SK-N-SH (cell line): Measurements from ENCODE around the gene SDK1. TPM values are rescaled to one million over a fixed set of nuclear protein-coding genes. Genes with fewer than 3 reads are reported as not detected.

Experiments
- CTCF ChIA-PET: fragments of 300-600, 350-600 bp; formaldehyde crosslinking; extraction: SDS; loops from one replicate; lab custom pipeline; 2021; lab: Yijun Ruan, JAX
- POLR2A ChIA-PET: fragments of 350-600 bp; sonication (Branson Sonifier 250); formaldehyde crosslinking; extraction: SDS; loops from one replicate; lab custom pipeline; 2020; ENCODE audit warnings: antibody characterized with exemption, inconsistent platforms; lab: Yijun Ruan, JAX
- DNase-seq: peaks from one replicate; pipeline ENCODE4 v3.0.0; 2012
- H2AFZ ChIP-seq: fragments of 200-600 bp; sonication (generic); 2 replicates; pipeline ENCODE4 v1.8.1; 2016; ENCODE audit warnings: antibody characterized with exemption, mild to moderate bottlenecking, low read depth
- H3F3A ChIP-seq: fragments of 200-600 bp; sonication (generic); replicated peaks from 2 replicates; pipeline ENCODE3; 2016; ENCODE audit warnings: antibody characterized with exemption, mild to moderate bottlenecking; ENCODE audit not compliant: insufficient read depth
- H3K27ac ChIP-seq, 2 experiments: fragments of 200-500 bp in 1 of 2; fragments of 200-600 bp in 1 of 2; sonication (Bioruptor generic) in 1 of 2; sonication (generic), shearing (Covaris generic) in 1 of 2; 2 replicates each; pipeline versions ENCODE4 v1.5.1 to v1.6.1; 2014 to 2016; ENCODE audit warnings: low read depth in 2 of 2, inconsistent platforms in 1 of 2, low read length in 1 of 2, mild to moderate bottlenecking in 1 of 2, mixed read lengths in 1 of 2
- H3K27me3 ChIP-seq: fragments of 200-600 bp; sonication (generic), shearing (Covaris generic); 2 replicates; pipeline ENCODE4 v1.6.1; 2016; ENCODE audit warnings: mixed run types; ENCODE audit not compliant: insufficient read depth
- H3K36me3 ChIP-seq, 2 experiments: fragments of 200-500 bp in 1 of 2; fragments of 200-600 bp in 1 of 2; sonication (Bioruptor generic) in 1 of 2; sonication (generic) in 1 of 2; replicated peaks in 1 of 2; 2 replicates each; pipeline versions ENCODE3 to v1.5.1; 2014 to 2016; ENCODE audit warnings: low read length in 1 of 2, mild to moderate bottlenecking in 1 of 2; ENCODE audit not compliant: insufficient read depth in 2 of 2, control insufficient read depth in 1 of 2
- H3K4me1 ChIP-seq, 2 experiments: fragments of 200-500 bp in 1 of 2; fragments of 200-600 bp in 1 of 2; sonication (Bioruptor generic) in 1 of 2; sonication (generic), shearing (Covaris generic) in 1 of 2; 2 replicates each; pipeline versions ENCODE4 v1.5.1 to v1.6.1; 2014 to 2016; ENCODE audit warnings: low read depth in 1 of 2, low read length in 1 of 2, mixed run types in 1 of 2; ENCODE audit not compliant: insufficient read depth in 2 of 2, control insufficient read depth in 1 of 2
- H3K4me2 ChIP-seq: fragments of 200-600 bp; sonication (generic), shearing (Covaris generic); 2 replicates; pipeline ENCODE4 v1.6.1; 2017; ENCODE audit warnings: mixed run types
- H3K4me3 ChIP-seq, 2 experiments: fragments of 200-500 bp in 1 of 2; fragments of 200-600 bp in 1 of 2; sonication (Bioruptor generic) in 1 of 2; sonication (generic), shearing (Covaris generic) in 1 of 2; 2 replicates each; pipeline versions ENCODE4 v1.5.1 to v1.8.1; 2014 to 2016; ENCODE audit warnings: low read depth in 2 of 2, inconsistent platforms in 1 of 2, low read length in 1 of 2, mild to moderate bottlenecking in 1 of 2, mixed read lengths in 1 of 2, moderate library complexity in 1 of 2
- H3K79me2 ChIP-seq: fragments of 200-600 bp; sonication (generic); 2 replicates; pipeline ENCODE4 v1.8.1; 2017; ENCODE audit warnings: mild to moderate bottlenecking; ENCODE audit not compliant: insufficient read depth
- H3K9ac ChIP-seq: fragments of 200-600 bp; sonication (generic); 2 replicates; pipeline ENCODE4 v1.6.1; 2017; ENCODE audit warnings: mixed run types
- H3K9me2 ChIP-seq: fragments of 200-600 bp; sonication (generic); 2 replicates; pipeline ENCODE4 v1.6.1; 2017; ENCODE audit warnings: mixed run types
- H3K9me3 ChIP-seq: fragments of 200-600 bp; sonication (generic); 2 replicates; pipeline ENCODE4 v1.6.1; 2017; ENCODE audit warnings: mixed run types, mild to moderate bottlenecking, moderate library complexity
- H4K20me1 ChIP-seq: fragments of 200-600 bp; sonication (generic); 2 replicates; pipeline ENCODE4 v1.6.1; 2017; ENCODE audit warnings: mild to moderate bottlenecking, mixed run types; ENCODE audit not compliant: insufficient read depth
- CHD2 ChIP-seq: fragments of 150-350 bp; IDR thresholded peaks from 2 replicates; pipeline ENCODE4 v1.6.1; 2018; ENCODE audit warnings: low read length; ENCODE audit not compliant: partially characterized antibody
- FOXM1 ChIP-seq: IDR thresholded peaks from 2 replicates; pipeline ENCODE4 v1.4.0; 2012; ENCODE audit warnings: low read depth, mild to moderate bottlenecking
- IRF3 ChIP-seq: fragments of 150-350 bp; IDR thresholded peaks from 2 replicates; pipeline ENCODE4 v1.6.1; 2016; ENCODE audit warnings: mild to moderate bottlenecking, low read depth, low read length
- MEF2A ChIP-seq: IDR thresholded peaks from 2 replicates; pipeline ENCODE4 v1.4.0; 2012; ENCODE audit warnings: low read depth, borderline replicate concordance
- MXI1 ChIP-seq: IDR thresholded peaks from 2 replicates; pipeline ENCODE4 v1.6.1; 2012; ENCODE audit warnings: mild to moderate bottlenecking, low read depth, low read length, improper control_type of control experiment
- NFIC ChIP-seq: IDR thresholded peaks from 2 replicates; pipeline ENCODE4 v1.4.0; 2012; ENCODE audit warnings: borderline replicate concordance
- RCOR1 ChIP-seq: fragments of 150-350 bp; IDR thresholded peaks from 2 replicates; pipeline ENCODE4 v1.6.1; 2017; ENCODE audit warnings: antibody characterized with exemption, low read length
- REST ChIP-seq: IDR thresholded peaks from 2 replicates; pipeline ENCODE4 v1.6.1; 2012; ENCODE audit warnings: mild to moderate bottlenecking, low read depth, low read length, moderate library complexity
- RFX5 ChIP-seq: IDR thresholded peaks from 2 replicates; pipeline ENCODE4 v1.6.1; 2012; ENCODE audit warnings: mild to moderate bottlenecking, improper control_type of control experiment, low read length
- RXRA ChIP-seq: IDR thresholded peaks from 2 replicates; pipeline ENCODE4 v1.4.0; 2012; ENCODE audit warnings: low read depth, mild to moderate bottlenecking, borderline replicate concordance
- SIN3A ChIP-seq: IDR thresholded peaks from 2 replicates; pipeline ENCODE4 v1.6.1; 2012; ENCODE audit warnings: low read depth, mild to moderate bottlenecking, low read length, moderate library complexity, borderline replicate concordance
- TAF1 ChIP-seq: IDR thresholded peaks from 2 replicates; pipeline ENCODE4 v1.6.1; 2012; ENCODE audit warnings: low read depth, mild to moderate bottlenecking, low read length, moderate library complexity, borderline replicate concordance
- TCF12 ChIP-seq: IDR thresholded peaks from 2 replicates; pipeline ENCODE4 v1.4.0; 2012
- USF1 ChIP-seq: IDR thresholded peaks from 2 replicates; pipeline ENCODE4 v1.4.0; 2012; ENCODE audit warnings: low read depth, borderline replicate concordance
- USF2 ChIP-seq: fragments of 150-350 bp; IDR thresholded peaks from 2 replicates; pipeline ENCODE4 v1.6.1; 2017; ENCODE audit warnings: antibody characterized with exemption, low read length, low read depth, borderline replicate concordance
- YY1 ChIP-seq: IDR thresholded peaks from 2 replicates; pipeline ENCODE4 v1.4.0; 2012; ENCODE audit warnings: low read depth, mild to moderate bottlenecking
- WGBS: methylation state at CpG from one replicate; pipeline ENCODE4 v1.1.6; 2017; ENCODE audit warnings: low lambda C conversion rate; 5-methylcytosine and 5-hydroxymethylcytosine counted together
- polyA plus RNA-seq, 3 experiments: library from polyadenylated mRNA; depleted of rRNA; stranded (reverse); fragments of >200 nt; gene quantifications; 2 replicates each; pipeline ENCODE4 v1.2.3, GENCODE V29; 2012

The SDK1 gene
- polyA plus RNA-seq, 1 of the 3 experiments (the other 2 are of a cell fraction): 1.2 TPM

GRCh38 chr7:3908153-3908552 is 607.1 kb downstream of the SDK1 start:
- Histone ChIP-seq H3K4me1 (peaks cover 0 to 12% of the 10 kb centered on the region in 2 experiments; a peak in 1 of 4 replicates), H4K20me1 (no peaks in the 10 kb centered on the region), H3K79me2 (no peaks in the 10 kb centered on the region), H3K27me3 (no peaks in the 10 kb centered on the region), H3K4me3 (no peak overlapping the region), H3F3A (no peaks in the 10 kb centered on the region), H3K27ac (no peak overlapping the region), H3K9me3 (no peaks in the 10 kb centered on the region), H3K36me3 (no peaks in the 10 kb centered on the region), H3K9me2 (no peaks in the 10 kb centered on the region), H3K4me2 (no peak overlapping the region), H2AFZ (no peak overlapping the region), H3K9ac (no peak overlapping the region)
- CTCF ChIA-PET: interaction anchor here (1.0 kb wide), 1 partner anchor 10 kb away, joined by 4 read pairs; no protein-coding TSS in a partner anchor
- POLR2A ChIA-PET: no interaction called here
- 78% methylated on average over 19 of the region's 19 CpGs for WGBS
- no peak for TF ChIP-seq CHD2
- TF ChIP-seq USF1: no peak
- TF ChIP-seq RCOR1: no peak
- no peak for TF ChIP-seq IRF3
- no peak for TF ChIP-seq REST
- no peak for TF ChIP-seq NFIC
- TF ChIP-seq TAF1: no peak
- TF ChIP-seq FOXM1: no peak
- TF ChIP-seq MXI1: no peak
- no peak for TF ChIP-seq YY1
- no peak for DNase-seq

- no peaks in the 10 kb centered on the region for H3K9me3 ChIP-seq
- no peak overlapping the region for H2AFZ ChIP-seq
- no peaks in the 10 kb centered on the region for H3K36me3 ChIP-seq
- no peaks in the 10 kb centered on the region for H3F3A ChIP-seq
- CTCF ChIA-PET: interaction anchor here (0.9 to 1.7 kb wide), 3 partner anchors 11 to 15 kb away, joined by 3 to 6 read pairs (median 3); no protein-coding TSS in a partner anchor
- H3K27ac ChIP-seq: peak overlapping the region in 1 of 2 experiments; percentile 8; a peak in 1 of 4 replicates
- no peak overlapping the region for H3K4me2 ChIP-seq
- no peak overlapping the region for H3K4me3 ChIP-seq
- peaks cover 0 to 12% of the 10 kb centered on the region in 2 experiments; a peak in 1 of 4 replicates for H3K4me1 ChIP-seq
- no peaks in the 10 kb centered on the region for H3K27me3 ChIP-seq
- WGBS: 63% methylated on average over 7 of the region's 7 CpGs
- no peak overlapping the region for H3K9ac ChIP-seq
- no peaks in the 10 kb centered on the region for H3K9me2 ChIP-seq
- TF ChIP-seq CHD2 (peak; percentile 45), SIN3A (no peak), TCF12 (no peak; the same call in 1 of the 2 replicates), MEF2A (no peak), RXRA (no peak), USF2 (no peak), RFX5 (no peak)
- no peaks in the 10 kb centered on the region for H4K20me1 ChIP-seq
- POLR2A ChIA-PET: no interaction called here
- H3K79me2 ChIP-seq: no peaks in the 10 kb centered on the region
- DNase-seq: peak; percentile 79
Observed at GRCh38 chr7:3909128-3909527, 608.1 kb downstream of the SDK1 start.
